Embryonic facial prominence (tissue), 1 donor: Measurements from ENCODE around the gene TNNC2.
"Not testable (repeated sequence)": the region's sequence is repeated elsewhere in the genome, so short reads cannot be mapped to it uniquely, and the experiment has no call there.

Source experiments
- DNase-seq: peaks from one replicate; pipeline ENCODE4 v3.0.0-alpha.2; 2016; ENCODE audit errors: extremely low spot score

Gene TNNC2

DNA sequence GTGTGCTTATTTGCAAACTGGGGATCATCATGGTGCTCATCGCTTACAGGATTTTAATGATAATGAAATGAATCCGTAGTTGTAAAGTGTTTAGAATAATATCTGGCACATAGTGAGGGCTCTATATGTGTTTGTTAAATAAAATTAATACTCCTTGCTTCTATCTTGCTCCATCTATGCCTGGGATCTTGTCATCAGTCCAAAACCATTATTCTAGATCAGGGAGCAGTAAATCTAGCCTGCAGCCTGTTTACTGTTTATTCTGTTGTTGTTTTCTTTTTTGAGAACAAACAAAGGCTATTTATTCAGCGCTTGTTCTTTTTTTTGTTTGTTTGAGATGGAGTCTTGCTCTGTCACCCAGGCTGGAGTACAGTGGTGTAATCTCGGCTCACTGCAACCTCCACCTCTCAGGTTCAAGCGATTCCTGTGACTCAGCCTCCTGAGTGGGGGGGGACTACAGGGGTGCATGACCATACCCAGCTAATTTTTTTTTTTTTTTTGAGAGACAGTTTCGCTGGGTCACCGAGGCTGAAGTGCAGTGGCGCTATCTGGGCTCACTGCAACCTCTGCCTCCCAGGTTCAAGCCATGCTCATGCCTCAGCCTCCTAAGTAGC, 22.0 kb upstream of the TNNC2 start:
- DNase-seq: no peak

- DNase-seq: no peak
Observed at GRCh38 chr20:45848421-45848820, 21.3 kb upstream of the TNNC2 start.

DNA sequence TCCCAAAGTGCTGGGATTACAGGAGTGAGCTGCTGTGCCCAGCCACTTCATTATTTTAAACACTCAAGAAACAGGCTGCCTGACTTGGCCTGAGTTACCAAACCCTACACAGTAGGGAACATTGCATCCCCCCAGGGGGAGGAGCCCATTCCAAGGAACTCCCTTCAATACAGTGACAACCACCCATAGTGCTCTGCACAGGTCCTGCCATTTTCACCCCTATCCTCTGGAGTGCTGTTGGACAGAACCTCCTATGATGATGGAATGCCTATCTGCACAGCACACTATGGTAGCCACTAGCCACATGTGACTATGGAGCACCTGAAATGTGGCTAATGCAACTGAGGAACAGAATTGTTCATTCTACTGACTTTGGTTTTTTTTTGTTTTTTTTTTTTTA, 18.3 kb upstream of the TNNC2 start:
- no peak for DNase-seq

- no peak for DNase-seq
Observed at GRCh38 chr20:45843506-45843905, 16.4 kb upstream of the TNNC2 start.

- DNase-seq: no peak
Observed at GRCh38 chr20:45842169-45842812, 15.2 kb upstream of the TNNC2 start.

DNA sequence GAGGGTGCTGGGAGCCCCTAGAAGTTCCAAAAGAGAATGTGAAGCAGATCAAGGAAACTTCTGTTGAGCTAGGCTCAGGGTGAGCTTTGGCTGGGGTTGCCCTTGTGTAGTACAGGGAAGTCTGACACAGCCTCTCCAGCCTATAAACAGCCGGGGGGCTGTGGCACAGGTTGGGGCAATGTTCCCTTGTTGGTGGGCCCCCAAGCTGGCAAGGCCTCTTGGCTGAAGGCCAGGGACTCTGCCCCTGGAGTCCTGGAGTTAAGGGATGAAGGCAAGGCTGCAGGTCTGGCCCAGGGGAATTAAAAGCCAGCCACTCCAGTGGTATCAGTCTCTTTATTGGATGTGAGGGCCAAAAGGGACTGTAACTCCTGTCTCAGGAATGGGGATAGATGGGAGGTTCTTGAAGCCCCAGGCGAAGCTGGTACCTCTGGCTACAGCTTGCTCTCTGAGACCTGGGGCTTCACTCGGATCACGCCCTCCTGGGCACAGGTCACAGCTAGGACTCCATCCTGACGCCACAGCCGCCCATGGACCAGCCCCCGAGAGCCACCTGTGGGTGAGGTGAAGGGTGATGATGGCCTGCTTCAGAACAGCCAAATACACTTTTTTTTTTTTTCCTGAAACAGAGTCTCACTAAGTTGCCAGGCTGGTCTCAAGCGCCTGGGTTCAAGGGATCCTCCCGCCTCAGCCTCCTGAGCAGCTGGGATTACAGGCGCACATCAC, 14.5 kb upstream of the TNNC2 start:
- no peak for DNase-seq

DNA sequence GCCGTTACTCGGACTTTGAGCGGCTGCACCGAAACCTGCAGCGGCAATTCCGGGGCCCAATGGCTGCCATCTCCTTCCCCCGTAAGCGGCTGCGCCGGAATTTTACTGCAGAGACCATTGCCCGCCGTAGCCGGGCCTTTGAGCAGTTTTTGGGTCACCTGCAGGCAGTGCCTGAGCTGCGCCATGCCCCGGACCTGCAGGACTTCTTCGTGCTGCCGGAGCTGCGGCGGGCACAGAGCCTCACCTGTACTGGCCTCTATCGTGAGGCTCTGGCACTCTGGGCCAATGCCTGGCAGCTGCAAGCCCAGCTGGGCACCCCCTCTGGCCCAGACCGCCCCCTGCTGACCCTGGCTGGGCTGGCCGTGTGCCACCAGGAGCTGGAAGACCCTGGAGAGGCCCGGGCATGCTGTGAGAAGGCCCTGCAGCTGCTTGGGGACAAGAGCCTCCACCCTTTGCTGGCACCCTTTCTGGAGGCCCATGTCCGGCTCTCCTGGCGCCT, 13.6 kb upstream of the TNNC2 start:
- no peak for DNase-seq

DNA sequence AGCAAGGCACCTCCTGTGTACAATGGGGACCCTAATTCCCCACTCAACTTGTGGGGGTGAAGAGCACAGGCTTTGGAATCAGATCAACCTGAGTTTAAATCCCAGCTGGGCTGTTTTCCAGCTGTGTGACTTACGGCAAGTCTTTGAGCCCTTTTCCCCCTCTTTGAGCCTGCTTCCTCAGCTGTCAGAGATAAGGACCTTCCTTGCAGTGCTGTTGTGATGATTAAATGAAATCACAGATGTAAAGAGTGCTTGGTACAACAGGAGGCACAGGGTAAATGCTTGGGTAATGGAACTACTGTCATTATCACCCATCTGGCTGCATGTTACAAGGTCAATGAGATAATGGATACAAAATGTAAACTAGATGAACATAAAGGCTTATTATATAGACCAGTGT, 9.7 kb upstream of the TNNC2 start:
- DNase-seq: no peak

GRCh38 chr20:45835825-45836224, 8.7 kb upstream of the TNNC2 start:
- DNase-seq: no peak

GRCh38 chr20:45835329-45835765, 8.2 kb upstream of the TNNC2 start:
- no peak for DNase-seq

GRCh38 chr20:45834797-45835161, 7.7 kb upstream of the TNNC2 start:
- no peak for DNase-seq

DNA sequence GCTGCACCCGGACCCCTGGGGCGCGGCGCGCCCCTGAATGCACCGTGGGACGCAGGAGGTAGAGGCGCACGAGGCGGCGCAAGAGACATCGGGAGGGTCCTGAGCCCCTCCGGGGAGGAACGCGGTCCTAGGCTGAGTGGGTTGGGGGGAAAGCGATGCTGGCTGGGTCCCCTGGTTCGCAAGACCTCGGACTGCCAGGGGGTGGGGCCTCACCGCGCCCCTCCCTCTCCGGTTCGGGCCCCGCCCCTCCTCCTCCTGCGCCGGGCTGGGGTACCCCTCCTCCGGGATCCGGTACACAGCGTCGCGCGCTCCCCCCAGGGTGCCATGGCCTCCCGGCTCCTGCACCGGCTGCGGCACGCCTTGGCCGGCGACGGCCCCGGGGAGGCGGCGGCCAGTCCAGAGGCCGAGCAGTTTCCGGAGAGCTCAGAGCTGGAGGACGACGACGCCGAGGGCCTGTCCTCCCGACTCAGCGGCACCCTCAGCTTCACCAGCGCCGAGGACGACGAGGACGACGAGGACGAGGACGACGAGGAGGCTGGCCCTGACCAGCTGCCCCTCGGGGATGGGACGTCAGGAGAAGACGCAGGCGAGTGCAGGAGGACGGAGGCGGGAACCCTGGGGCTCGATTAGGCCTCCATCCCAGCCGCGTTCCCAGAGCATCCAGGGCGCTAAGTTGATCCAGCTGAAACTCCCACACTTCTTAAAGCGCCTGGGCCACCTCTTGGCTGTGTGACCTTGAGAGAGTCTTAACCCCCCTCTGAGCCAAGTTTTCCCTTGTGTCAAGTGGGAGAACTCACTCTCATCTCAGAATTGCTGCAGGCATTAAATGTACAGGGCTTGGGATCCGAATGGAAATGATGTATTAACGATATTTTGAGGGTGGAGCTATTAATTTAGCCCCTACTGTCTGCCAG, 7.0 kb upstream of the TNNC2 start:
- DNase-seq: peak; percentile 27

DNA sequence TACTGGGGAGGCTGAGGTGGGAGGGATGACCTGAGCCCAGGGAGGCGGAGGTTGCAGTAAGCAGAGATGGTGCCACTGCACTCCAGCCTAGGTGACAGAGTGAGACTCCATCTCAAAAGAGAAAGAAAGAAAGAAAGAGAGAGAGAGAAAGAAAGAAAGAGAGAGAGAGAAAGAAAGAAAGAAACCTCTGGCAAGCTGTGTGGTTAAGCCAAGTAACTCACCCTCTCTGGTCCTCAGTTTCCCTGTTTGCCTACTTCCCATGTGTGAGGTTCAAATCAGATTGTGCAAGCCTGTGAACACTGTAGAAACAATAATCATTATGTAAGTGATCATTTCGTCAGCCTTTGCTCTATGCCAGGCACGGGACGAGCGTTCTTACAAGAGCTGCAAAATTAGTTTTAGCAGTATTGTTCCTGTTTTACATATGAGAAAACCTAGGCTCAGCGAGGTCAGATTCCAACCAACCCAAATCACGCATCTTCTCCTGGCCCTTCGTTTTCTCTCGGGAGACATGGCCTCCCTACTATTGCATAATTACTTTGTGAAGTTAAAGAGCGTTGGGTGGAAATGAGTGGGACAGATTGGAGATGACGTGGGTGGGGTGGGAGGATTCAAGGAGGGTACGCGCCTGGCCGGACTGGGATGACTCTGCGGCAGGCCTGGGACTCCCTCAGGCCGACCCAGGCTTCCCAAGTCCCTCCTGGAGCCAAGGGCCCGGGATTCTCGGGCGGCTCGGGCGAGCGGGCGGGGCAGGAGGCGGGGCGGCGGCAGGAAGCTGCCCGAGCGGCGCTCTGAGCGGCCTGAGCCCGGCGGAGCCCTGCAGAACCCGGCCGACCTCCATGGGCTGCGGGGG, 6.1 kb upstream of the TNNC2 start, which contains the start of gene SNX21:
Gene SNX21 (plus strand): TSS at position 770 of the 853 bp plus-strand sequence. CDS start 121 bp downstream, outside the sequence.
- no peak for DNase-seq

- no peak for DNase-seq
Observed at GRCh38 chr20:45832619-45833018, 5.5 kb upstream of the TNNC2 start.

- not testable (repeated sequence) for DNase-seq
Observed at GRCh38 chr20:45829673-45830106, 2.6 kb upstream of the TNNC2 start.

DNA sequence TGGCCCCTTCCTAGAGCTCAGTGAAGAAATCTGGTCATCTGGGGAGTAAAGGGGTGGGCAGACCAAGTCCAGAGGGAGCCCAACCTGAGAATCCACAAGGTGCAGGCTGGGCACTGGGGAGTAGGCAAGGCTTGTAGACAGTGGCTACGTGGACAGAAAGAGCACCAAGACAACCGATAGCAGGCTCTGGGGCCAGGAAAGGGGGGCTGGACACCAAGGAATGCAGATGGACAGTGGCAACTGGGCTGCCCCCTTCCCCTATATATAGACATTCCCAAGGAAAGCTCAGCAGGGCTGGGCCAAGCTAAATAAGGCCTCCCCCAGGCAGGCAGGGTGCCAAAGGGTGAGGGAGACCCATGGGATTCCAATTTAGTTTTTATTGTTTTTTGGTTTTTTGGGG, 1.5 kb upstream of the TNNC2 start:
- no peak for DNase-seq

GRCh38 chr20:45827712-45828111, 600 bp upstream of the TNNC2 start:
- no peak for DNase-seq

- DNase-seq: no peak
Observed at GRCh38 chr20:45826381-45827019, 612 bp downstream of the TNNC2 start.

- DNase-seq: no peak
Observed at GRCh38 chr20:45823949-45824835, 2.9 kb downstream of the TNNC2 start.
